Mononuclear cell (primary cell): Measurements from ENCODE around the gene GPRC5A. TPM values are rescaled to one million over a fixed set of nuclear protein-coding genes. Genes with fewer than 3 reads are reported as not detected.

Experiments
- H3K27me3 ChIP-seq: 2 replicates; pipeline ENCODE4 v1.6.0; 2011; ENCODE audit warnings: low read length, control low read depth; ENCODE audit not compliant: insufficient read depth
- H3K4me1 ChIP-seq: 2 replicates; pipeline ENCODE4 v1.5.1; 2011; ENCODE audit warnings: mild to moderate bottlenecking, low read length, control low read depth; ENCODE audit not compliant: insufficient read depth
- H3K4me3 ChIP-seq: 2 replicates; pipeline ENCODE4 v1.5.1; 2011; ENCODE audit warnings: mild to moderate bottlenecking, low read length, moderate library complexity
- H3K9me3 ChIP-seq: 2 replicates; pipeline ENCODE4 v1.5.1; 2011; ENCODE audit warnings: low read depth, mild to moderate bottlenecking, control low read depth, low read length
- total RNA-seq: library from RNA; depleted of rRNA; stranded (reverse); fragments of >200 nt; gene quantifications from one replicate; pipeline ENCODE4 v1.2.3, GENCODE V29; 2012

The GPRC5A gene
- total RNA-seq, 1 donor = 1.6 TPM

DNA sequence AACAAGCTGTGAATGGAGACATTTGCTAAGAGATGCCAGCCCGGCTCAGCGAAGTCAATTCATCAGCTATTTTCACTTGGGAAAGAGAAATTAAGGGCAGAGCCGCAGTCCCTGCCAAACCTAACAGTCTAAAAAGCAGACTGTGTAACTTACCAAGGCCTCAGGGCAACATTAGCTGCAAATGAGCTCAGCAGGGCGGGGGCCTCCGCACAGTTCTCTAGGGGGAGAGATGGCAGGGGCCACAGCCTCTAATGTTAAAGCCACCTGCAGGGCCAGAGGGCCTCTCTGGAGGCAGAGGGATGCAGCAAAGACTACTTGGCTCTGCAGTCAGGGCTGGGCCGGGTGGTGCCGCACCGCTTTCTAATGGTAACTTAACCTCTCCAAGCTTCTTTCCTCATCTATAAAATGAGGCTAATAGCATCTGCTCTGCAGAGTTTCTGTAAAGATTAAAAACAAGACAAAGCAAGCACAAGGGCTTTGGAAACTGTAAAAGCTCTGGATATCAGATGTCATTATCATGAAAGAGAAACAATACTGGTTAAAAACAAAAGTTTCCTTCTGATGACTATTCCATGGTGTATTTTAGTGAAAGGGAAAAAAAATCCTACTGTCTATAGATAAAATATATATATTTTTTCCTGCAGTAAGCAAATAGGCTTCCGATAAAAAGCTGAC is 13.4 kb upstream of the GPRC5A start:
- no peaks in the 10 kb centered on the region for H3K27me3 ChIP-seq
- no peaks in the 10 kb centered on the region for H3K9me3 ChIP-seq
- H3K4me3 ChIP-seq = no peak overlapping the region
- H3K4me1 ChIP-seq = no peaks in the 10 kb centered on the region

DNA sequence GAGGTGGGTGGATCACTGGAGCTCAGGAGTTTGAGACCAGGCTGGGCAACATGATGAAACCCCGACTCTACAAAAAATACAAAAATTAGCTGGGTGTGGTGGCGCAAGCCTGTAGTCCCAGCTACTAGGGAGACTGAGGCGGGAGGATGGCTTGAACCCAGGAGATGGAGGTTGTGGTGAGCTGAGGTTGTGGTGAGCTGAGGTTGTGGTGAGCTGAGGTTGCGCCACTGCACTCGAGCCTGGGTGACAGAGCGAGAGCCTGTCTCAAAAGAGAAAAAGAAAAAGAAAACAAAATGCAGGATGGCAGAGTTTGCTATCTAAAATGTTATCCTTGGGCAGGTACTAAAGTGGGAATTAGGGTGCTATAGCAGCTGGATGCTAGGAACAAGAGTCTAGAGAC is 10.8 kb upstream of the GPRC5A start:
- no peaks in the 10 kb centered on the region for H3K4me1 ChIP-seq
- no peak overlapping the region for H3K4me3 ChIP-seq
- no peaks in the 10 kb centered on the region for H3K9me3 ChIP-seq
- H3K27me3 ChIP-seq = no peaks in the 10 kb centered on the region

DNA sequence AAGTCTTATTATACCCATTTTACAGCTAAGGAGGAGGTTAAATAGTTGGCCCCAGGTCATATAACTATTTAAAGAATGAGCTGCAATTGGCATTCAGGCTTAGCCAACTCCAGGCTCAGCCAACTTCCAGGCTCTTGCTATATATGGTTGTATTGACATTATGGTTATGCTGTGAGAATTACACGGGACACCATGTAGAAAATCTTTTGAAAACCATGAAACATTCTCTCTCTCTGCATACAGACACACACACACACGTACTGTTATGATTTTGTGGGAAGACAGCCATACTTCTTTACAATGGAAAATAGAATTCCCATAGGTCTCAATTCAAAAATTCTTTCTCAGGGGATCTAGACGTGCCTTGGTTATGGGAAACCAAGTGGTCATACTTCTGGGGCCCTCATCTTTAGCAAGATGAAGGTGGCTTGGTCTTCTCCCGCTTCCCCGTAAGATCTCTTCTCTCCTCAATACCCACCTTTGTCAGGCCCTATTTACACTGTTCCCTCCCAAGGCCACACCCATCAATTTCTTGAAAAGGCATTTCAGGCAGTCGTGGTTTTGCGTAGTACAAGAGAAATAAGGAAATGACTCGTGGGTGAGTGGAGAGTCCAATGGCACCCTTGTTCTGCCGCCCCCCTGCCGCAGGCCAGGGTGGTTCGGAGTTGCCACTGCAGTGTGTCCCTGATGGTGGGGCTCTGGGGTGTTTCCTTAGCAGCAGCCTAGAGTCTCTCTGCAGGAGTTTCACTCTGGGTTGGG is 10.0 kb upstream of the GPRC5A start:
- H3K27me3 ChIP-seq = no peaks in the 10 kb centered on the region
- no peaks in the 10 kb centered on the region for H3K4me1 ChIP-seq

DNA sequence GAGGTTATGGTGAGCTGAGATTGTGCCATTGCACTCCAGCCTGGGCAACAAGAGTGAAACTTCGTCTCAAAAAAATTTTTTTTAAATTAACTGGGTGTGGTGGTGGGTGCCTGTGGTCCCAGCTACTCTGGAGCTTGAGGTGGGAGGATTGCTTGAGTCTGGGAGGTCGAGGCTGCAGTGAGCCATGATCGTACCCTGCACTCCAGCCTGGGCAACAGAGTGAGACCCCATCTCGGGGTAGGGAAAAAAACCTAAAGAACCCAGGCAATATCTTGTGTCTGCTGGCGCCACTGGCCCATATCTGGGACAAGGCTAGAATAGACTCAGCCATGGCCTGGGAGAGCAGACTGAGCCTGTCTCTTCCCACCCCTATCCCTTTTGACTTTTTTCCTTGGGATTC is 9.1 kb upstream of the GPRC5A start:
- Histone ChIP-seq H3K9me3 (no peaks in the 10 kb centered on the region), H3K4me3 (no peak overlapping the region), H3K4me1 (no peaks in the 10 kb centered on the region), H3K27me3 (no peaks in the 10 kb centered on the region)

More for the DNA sequence above, 10.0 kb upstream of the GPRC5A start:
- Histone ChIP-seq H3K9me3 (no peaks in the 10 kb centered on the region), H3K4me3 (no peak overlapping the region)

DNA sequence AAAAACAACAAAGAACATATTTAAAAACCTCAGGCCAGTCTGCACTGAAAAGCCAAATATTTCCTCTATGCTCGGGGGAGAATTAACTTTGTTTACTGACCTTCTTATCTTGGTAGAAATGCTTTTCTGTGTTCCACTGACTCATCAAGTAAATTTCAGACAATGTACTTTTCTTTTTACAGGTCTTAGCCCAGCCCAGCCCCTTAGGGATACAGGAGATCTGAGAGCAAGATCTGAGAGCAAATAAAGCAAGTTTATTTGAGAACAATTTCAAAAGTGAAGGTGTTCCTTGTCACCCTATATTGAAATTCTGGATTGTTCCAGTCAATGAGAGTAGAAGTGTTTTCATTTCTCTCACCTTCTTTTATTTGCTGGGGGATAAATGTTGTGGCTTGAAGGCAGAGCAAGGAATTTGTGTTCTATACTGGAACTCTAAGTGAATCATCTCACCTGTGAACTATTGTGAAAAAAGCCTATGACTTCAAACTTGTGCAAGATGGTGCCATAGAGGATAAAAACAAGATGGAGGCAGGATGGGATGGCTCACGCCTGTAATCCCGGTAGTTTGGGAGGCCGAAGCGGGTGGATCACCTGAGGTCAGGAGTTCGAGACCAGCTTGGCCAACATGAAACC is 7.9 kb upstream of the GPRC5A start:
- no peaks in the 10 kb centered on the region for H3K4me1 ChIP-seq
- no peak overlapping the region for H3K4me3 ChIP-seq
- no peaks in the 10 kb centered on the region for H3K27me3 ChIP-seq
- no peaks in the 10 kb centered on the region for H3K9me3 ChIP-seq

DNA sequence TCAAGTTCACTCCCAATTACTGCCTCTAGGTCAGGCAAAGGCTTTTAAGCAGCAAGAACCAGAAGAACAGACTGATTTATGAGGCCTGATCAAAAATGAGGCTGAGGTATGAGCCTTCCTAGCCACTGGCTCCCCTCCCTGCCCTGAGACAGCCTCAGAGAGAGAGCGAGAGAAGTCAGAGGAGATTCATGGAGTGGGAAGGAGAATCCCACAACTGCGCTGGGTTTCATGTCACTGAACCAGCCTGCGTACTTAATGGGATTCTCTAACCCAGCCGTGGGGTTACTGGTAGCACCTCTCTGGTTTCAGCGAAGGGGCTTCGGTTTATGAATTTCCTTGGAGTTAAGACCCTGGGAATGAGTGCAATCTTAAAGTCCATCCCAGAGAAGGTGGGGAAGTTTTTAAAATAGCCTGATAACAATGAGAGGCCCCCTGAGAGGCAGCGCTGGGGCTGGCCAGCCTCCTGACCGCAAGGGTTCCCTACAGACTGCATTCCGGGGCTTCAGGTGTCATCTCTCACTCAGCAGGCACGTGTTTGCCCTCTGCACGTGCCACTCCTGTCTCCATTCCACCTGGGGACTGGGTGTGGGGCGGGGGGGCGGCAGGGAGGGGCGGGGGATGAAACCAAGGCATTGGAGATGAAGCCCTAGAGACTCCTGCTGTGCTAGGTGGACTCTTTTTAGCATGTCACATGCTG is 6.1 kb upstream of the GPRC5A start:
- Histone ChIP-seq H3K4me1 (no peaks in the 10 kb centered on the region), H3K4me3 (no peak overlapping the region), H3K27me3 (peaks cover 10% of the 10 kb centered on the region), H3K9me3 (no peaks in the 10 kb centered on the region)

DNA sequence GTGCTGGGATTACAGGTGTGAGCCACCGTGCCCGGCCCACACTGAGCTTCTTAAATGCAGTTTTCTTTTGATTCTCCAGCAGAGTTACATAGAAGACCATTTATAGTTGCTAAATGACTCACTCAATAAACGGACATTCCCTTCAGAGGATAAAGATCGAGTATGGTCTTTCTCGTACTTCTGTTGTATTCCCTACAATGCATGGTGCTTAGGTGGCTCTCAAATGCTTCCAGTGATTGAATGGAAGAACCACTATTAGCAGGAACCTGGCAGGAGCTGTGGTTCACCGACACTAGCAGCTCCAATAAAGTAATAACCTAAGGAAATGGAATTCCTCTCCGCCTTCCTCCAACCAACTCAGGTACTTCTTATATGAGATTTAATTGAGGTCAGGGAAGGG is 3.9 kb upstream of the GPRC5A start:
- Histone ChIP-seq H3K27me3 (peaks cover 29% of the 10 kb centered on the region), H3K9me3 (no peaks in the 10 kb centered on the region), H3K4me1 (peaks cover 14% of the 10 kb centered on the region), H3K4me3 (no peak overlapping the region)

DNA sequence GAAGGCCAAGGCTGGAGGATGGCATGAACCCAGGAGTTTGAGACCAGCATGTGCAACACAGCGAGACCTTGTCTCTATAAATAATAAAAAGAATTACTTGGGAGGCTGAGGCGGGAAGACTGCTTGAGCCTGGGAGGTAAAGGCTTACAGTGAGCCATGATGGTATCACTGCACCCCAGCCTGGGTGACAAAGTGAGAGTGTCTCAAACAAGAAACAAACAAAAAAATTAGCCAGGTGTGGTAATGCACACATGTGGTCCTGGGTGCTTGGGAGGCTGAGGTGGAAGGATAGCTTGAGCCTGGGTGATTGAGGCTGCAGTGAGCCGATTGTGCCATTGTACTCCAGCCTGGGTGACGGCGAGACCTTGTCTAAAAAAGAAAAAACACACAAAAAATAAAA is 1.7 kb upstream of the GPRC5A start:
- no peaks in the 10 kb centered on the region for H3K9me3 ChIP-seq
- peaks cover 39% of the 10 kb centered on the region for H3K27me3 ChIP-seq
- H3K4me3 ChIP-seq = no peak overlapping the region
- H3K4me1 ChIP-seq = peaks cover 14% of the 10 kb centered on the region

DNA sequence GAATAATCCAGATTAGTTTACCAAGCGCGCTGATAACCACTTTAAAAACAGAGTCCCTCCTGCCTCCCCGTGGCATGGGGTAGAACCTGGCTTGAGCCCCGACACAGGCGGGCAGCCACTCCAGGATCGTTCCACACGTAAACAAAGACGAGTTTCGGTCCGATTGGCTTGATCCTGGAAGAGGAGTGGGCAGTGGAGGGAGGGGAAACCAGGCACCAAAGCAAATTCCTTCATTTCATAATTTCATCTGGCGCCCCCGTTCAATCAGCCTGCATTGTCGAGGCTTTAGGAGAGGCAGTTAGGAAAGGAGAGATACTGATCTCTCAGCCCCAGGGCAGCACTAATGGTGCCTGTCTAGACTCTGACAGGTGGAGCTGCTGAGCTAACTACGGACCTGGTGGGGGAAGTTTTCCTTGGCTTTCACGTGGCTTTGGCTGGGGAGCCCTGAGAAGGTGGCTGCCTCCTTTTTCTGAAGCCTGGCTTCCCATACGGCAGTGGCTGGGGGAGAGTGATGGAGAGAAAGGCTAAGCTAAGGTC is 751 bp upstream of the GPRC5A start:
- no peak overlapping the region for H3K4me3 ChIP-seq
- peaks cover 14% of the 10 kb centered on the region for H3K4me1 ChIP-seq
- no peaks in the 10 kb centered on the region for H3K9me3 ChIP-seq
- H3K27me3 ChIP-seq = peaks cover 39% of the 10 kb centered on the region

DNA sequence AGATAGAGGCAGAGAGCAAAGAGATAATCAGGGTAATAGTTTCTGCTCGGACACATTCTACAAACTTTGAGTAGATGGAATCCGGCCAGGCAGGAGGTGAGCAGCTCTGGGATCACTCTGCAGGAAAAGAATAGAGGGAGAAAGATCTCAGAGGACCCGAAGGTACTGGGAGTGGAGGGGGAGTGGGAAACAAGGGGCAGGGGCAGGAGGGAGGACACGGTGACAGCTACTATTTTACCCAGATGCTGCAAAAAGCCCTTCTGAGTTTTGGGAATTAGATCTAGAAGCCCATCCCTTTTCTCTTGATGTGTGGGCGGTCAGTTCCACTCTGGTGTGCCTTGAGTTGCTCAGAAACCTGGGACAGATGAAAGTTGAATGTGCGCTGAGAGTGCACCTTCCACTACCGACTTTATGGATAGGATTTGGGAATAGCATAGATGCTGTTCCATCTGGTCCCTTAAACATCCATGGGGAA is 556 bp downstream of the GPRC5A start:
- Histone ChIP-seq H3K4me1 (peaks cover 14% of the 10 kb centered on the region), H3K9me3 (no peaks in the 10 kb centered on the region), H3K27me3 (peaks cover 42% of the 10 kb centered on the region), H3K4me3 (no peak overlapping the region)

DNA sequence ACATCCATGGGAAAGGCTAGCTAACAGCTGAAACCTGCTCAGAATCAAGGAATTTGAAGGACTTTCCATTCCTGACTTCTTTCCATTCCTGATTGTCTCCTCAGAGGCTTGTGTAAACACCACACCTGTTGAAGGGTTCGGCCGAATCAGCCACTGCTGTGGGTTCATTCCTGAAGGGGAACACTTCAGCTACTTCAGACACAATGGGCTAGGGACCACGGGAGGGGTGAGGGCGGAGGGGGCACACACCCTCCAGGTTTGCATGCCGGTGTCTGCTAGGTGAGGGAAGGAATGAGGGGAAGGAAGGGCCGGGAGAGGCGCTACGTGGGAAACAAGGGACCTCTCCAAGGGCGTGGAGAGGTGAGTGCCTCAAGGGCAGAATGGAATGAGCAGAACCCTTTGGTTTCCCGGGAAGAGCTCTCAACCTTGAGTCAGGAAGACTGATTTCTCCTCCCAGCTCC is 1.3 kb downstream of the GPRC5A start:
- Histone ChIP-seq H3K9me3 (no peaks in the 10 kb centered on the region), H3K4me3 (no peak overlapping the region), H3K4me1 (peaks cover 14% of the 10 kb centered on the region)

DNA sequence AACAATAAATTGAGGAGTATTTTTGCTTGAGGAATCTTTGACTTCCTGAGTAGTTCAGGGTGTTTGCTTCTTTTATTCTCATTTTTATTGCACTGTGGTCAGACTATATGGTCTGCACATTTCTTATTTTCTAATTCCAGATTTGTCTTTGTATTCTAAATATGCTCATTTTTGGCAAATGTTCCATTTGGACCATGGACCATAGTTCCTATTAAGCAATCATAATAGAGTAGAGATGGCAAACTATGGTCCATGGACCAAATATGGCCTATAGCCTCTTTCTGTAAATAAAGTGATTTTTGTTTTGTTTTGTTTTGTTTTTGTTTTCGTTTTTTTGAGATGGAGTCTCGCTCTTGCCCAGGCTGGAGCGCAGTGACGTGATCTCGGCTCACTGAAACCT is 2.1 kb downstream of the GPRC5A start:
- H3K27me3 ChIP-seq = peaks cover 42% of the 10 kb centered on the region
- H3K4me3 ChIP-seq = no peak overlapping the region
- H3K4me1 ChIP-seq = peaks cover 14% of the 10 kb centered on the region
- H3K9me3 ChIP-seq = no peaks in the 10 kb centered on the region

More for the DNA sequence above, 1.3 kb downstream of the GPRC5A start:
- peaks cover 42% of the 10 kb centered on the region for H3K27me3 ChIP-seq

DNA sequence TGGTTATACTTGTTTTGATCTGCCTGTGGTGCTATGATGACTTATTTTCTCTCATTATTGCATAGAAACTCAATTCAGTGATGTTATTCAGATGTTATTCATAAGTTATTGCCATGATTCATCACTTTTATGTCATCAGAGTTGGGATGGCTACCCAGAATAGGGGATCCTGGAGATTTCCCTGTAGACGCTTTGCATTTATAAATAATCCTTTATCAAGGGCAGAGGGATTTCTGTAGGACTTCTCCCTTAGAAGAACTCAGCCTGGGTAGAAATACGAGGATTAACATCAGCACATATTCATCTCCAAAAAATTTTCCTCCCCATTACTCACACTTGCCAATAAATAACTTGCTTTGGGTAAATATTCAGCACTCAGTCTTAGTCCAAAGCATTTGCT is 4.9 kb downstream of the GPRC5A start:
- no peak overlapping the region for H3K4me3 ChIP-seq
- H3K27me3 ChIP-seq = peaks cover 22% of the 10 kb centered on the region
- peaks cover 5% of the 10 kb centered on the region for H3K4me1 ChIP-seq
- no peaks in the 10 kb centered on the region for H3K9me3 ChIP-seq

DNA sequence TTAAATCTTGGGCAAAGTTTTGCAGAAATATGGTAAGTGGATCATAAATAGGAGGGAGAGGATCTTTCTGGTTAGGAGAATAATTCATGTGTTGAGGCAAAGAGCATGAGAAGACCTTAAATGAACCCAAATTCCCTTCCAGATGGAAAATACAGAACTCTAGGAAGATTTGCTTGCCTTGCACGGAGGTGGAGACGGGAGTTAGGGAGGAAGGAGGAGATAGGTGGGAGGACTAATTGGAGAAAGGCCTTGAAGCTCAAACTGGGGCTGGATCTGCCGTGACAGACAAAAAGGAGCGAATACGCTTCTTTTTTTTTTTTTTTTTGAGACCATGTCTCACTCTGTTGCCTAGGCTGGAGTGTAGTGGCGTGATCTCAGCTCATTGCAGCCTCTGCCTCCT is 5.9 kb downstream of the GPRC5A start:
- Histone ChIP-seq H3K4me3 (no peak overlapping the region), H3K4me1 (no peaks in the 10 kb centered on the region), H3K27me3 (peaks cover 13% of the 10 kb centered on the region), H3K9me3 (no peaks in the 10 kb centered on the region)
